GM18867 (cell line): ENCODE measurements around the gene PDCD1LG2.
"Not testable (repeated sequence)": the region's sequence is repeated elsewhere in the genome, so short reads cannot be mapped to it uniquely, and the experiment has no call there.

Experiments used
- ATAC-seq: cut with Tn5 transposase; IDR thresholded peaks from one replicate; pipeline ENCODE4 v1.9.1; 2021; ENCODE audit warnings: mild to moderate bottlenecking, moderate library complexity; ENCODE audit not compliant: unreplicated experiment

PDCD1LG2 gene

GRCh38 chr9:5563417-5563815, 53.1 kb downstream of the PDCD1LG2 start:
- no peak for ATAC-seq

DNA sequence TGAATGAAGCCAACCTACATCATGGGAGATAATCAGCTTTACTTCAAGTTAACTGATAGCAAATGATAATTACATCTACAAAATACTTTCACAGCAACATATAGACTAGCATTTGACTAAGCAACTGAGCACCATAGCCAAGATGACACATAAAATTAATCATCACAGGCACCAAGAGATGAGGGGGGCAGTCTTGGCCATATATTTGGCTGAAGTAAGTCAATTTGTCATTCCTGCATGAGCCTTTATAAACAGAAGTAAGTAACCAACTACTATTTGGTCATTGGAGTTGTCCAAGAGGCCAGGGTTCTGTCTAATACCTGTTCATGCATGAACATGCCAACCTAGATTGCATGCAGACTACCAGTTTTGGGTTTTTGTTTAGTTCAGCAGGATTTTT, 53.6 kb downstream of the PDCD1LG2 start:
- ATAC-seq = no peak

- peak; percentile 75 for ATAC-seq
Observed at GRCh38 chr9:5566054-5566618, 55.8 kb downstream of the PDCD1LG2 start.

GRCh38 chr9:5568868-5569267, 58.5 kb downstream of the PDCD1LG2 start:
- ATAC-seq = no peak

- ATAC-seq = no peak
Observed at GRCh38 chr9:5569409-5569808, 59.1 kb downstream of the PDCD1LG2 start.

DNA sequence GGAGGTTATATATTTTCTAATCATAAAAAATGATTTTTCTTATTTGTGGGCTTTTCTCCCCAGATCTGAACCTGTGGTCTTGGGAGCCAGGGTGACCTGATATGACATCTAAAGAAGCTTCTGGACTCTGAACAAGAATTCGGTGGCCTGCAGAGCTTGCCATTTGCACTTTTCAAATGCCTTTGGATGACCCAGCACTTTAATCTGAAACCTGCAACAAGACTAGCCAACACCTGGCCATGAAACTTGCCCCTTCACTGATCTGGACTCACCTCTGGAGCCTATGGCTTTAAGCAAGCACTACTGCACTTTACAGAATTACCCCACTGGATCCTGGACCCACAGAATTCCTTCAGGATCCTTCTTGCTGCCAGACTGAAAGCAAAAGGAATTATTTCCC, 59.6 kb downstream of the PDCD1LG2 start:
- no peak for ATAC-seq

- no peak for ATAC-seq
Observed at GRCh38 chr9:5571629-5572232, 61.4 kb downstream of the PDCD1LG2 start.

DNA sequence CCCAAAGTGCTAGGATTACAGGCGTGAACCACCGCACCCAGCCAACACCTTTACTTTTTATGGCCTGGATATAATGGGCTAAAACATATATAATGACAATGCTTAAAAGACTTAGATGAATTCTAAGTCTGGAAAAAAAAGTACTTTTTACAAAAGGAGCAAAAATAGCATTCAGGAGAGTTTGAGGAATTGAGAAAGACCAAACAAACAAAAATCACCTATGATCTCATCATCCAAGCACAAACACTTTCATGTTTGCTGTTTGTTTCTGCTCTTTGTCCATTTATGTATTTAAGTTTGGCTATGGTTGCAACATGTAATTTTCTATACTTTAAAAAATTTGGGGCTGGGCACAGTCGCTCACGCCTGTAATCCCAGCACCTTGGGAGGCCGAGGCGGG, 63.8 kb downstream of the PDCD1LG2 start:
- no peak for ATAC-seq

DNA sequence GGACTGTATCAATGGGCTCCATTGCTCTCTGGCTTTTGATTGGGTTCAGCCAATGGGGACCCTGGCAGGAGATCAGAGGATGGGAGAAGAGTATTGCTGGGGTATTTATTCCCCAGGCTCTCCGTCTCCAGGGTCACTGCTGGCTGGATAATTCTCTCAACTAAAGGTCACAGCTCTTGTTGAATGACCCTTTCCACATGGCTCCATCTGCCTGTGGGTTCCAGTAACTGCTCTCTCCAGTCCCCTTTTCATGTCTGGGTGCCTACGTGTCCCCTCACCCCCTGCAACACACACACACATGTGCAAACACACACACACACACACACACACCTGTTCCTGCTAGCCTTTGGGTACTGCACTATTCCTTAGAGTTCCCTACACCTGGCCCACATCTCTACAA, 64.7 kb downstream of the PDCD1LG2 start:
- no peak for ATAC-seq

GRCh38 chr9:5577225-5577624, 66.9 kb downstream of the PDCD1LG2 start:
- ATAC-seq = no peak

- no peak for ATAC-seq
Observed at GRCh38 chr9:5578018-5578697, 67.8 kb downstream of the PDCD1LG2 start.

- ATAC-seq = no peak
Observed at GRCh38 chr9:5578698-5579085, 68.4 kb downstream of the PDCD1LG2 start.

DNA sequence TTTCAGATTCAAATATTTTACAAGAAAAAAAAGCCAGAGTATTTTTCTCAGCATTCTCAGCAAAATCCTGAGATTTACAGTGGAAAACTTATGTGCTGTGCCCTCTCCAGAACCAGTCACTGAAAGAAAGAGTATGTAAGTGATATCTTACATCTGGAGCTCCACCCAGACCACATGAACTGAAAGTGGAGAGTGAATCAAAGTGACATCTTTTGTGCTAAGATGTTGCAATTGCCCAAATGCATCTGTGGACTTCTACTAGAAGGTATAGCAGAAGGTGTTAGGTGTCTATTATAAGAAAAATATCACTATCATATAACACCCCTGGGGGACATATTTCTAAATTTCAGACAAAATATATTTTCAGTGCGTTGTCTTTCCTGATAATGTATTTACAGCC, 69.5 kb downstream of the PDCD1LG2 start:
- ATAC-seq = no peak

DNA sequence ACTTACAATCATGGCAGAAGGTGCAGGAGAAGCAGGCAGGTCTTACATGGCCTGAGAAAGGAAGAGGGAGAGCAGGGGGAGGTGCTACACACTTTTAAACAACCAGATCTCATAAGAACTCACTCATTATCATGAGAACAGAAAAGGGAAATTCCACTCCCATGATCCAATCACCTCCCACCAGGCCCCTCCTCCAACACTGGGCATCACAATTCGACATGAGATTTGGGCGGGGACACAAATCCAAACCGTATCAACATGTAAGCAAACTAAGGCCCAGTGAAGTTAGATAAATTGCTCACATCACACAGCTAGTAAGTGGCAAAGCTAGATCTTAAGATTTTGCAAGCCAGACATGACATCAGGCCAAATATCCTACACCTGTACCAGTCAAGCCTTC, 70.3 kb downstream of the PDCD1LG2 start:
- ATAC-seq = no peak

DNA sequence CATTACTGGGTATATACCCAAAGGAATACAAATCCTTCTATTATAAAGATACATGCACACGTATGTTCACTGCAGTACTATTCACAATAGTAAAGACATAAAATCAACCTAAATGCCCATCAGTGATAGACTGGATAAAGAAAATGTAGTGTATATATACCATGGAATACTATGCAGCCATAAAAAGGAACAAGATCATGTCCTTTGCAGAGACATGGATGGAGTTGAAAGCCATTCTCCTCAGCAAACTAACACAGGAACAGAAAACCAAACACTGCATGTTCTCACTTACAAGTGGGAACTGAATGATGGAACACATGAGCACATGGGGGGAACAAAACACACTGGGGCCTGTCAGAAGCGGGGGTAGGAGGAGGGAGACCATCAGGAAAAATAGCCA, 71.4 kb downstream of the PDCD1LG2 start:
- not testable (repeated sequence) for ATAC-seq

DNA sequence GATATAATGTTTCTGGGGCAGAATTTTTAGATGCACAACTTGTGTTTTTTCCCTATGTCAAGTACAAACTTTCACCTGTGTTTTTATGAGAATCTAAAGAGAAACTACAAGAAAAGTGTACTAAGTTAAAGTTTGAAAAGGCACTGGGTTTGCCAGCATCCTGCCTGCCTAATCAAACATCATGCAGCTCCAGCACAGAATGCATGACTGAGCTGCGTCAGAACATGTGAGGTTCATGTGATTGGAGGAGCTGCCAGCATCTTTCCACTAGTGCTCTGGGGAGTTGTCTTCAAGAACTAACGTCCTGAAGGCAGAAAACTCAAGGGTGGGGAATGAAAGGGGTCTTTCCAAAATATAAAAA, 72.5 kb downstream of the PDCD1LG2 start:
- ATAC-seq = peak; percentile 57

DNA sequence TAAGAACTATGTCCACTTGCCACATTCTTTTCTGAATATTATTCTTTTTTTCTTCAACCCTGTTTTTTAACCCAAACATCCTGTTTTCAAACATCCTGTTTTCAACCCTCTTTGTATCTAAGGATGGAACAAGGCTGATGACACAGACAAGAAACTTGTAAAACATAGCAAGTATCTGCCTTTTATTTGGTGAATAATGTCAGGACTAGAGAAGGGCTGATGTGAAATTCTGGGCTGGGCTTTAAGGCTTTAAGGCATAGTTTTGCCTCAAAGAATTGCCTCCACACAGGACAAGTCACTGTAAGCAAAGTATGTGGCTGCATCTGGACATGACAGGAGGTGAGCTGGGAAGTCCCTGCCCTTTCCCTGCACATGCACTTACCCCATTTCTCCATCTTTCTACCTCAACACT, 76.1 kb downstream of the PDCD1LG2 start:
- ATAC-seq = peak; percentile 30

DNA sequence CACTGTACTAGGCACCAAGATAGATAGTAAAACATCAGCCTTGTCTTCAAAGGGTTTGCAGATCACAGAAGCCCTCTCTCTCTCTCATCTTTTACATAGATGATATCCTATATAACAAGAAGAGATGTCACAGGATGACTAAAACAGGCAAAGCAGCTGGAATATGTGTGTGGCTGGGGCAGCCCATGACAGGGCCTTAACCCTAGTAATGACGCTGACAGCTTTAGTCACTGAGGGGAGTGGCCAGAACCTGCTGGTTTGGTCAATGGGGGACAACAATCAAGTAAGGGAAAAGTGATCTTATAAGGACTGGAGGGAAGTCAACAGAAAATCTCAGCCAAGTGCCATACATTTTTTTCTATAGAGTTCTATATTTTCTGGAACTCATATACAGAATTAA, 76.7 kb downstream of the PDCD1LG2 start:
- ATAC-seq = no peak

DNA sequence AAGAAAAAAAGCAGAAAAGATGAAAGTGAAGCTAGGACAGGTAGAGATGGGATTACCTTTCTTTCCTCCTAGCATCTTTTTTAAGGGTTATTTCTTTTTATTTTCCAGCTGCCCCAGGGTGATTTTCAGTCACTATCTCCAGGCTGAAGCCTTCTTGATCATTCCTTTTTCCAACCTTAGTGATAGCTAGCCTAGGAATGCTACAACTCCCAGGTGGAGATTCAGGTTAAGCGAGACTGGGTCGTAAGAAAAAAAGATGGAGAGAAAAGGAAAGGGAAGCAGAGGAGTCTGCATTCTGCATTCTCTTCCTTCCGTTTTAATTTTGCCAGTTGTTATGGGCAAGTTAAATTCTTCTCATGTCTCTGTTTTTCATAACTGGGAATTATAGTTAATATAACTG, 81.9 kb downstream of the PDCD1LG2 start:
- no peak for ATAC-seq

DNA sequence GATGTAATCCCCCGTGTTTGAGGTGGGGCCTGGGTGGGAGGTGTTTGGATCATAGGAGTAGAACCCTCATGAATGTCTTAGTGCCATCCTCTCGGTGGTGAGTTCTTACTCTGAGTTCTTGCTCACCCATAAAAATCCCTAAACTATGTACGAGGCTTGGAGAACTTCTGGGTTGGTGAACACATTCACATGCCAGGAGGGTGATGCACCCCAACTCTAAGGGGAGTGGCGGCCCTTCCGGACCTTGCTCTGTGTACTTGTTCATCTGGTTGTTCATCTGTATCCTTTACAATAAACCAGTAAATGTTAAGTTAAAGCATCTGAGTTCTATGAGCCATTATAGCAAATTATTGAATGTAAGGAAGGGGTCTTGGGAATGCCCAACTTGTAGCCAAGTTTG, 82.6 kb downstream of the PDCD1LG2 start:
- ATAC-seq = no peak

DNA sequence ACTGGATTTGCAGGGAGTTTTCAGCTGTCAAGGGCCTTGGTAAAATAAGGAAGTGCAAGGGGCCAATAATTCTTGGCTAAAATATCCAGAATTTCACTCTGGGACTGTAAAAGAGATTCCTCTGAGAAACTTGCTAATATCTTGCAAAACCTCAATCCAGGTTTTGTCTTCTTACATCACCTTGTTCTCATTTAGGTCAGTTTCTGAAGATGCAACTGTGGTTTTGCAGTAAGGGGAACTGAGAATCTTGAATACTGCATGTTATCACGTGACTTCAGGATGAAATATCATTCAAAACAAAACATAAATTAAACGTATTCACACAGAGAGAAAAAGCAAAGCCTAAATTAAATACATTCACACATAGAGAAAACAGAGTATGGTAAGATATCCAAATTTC, 83.6 kb downstream of the PDCD1LG2 start:
- peak; percentile 77 for ATAC-seq

DNA sequence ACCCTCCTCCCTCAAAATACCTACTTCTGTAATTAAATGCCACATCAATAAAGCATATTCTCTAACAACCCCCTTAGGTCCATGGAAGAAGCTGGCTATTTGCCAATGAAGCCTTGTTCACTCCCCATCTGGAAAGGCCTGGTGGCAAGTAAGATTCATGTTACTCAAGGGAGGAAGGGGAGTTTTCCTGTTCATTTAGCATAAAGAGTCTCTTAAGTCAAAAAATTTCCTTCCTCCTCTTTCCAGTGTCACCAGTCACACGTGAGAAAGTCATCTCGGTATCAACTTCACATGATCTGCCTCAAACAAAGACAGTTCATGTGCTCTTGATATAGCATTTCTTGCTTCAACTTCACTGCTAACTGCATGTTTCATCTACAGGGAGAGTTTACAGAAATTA, 85.8 kb downstream of the PDCD1LG2 start:
- ATAC-seq = no peak
